Smooth muscle cell (in vitro differentiated cells): ENCODE measurements around the gene TRAK1. TPM values are rescaled to one million over a fixed set of nuclear protein-coding genes. Genes with fewer than 3 reads are reported as not detected.
A peak's percentile ranks its signal among the peaks of the same experiment; 100 is the strongest.

Experiments
- DNase-seq: peaks from one replicate; lab custom pipeline; 2025; ENCODE audit not compliant: unreplicated experiment; lab: John Stamatoyannopoulos, UW
- H2AFZ ChIP-seq: fragments of 200-600 bp; sonication (generic); 2 replicates; pipeline ENCODE4 v1.6.0; 2016; ENCODE audit warnings: antibody characterized with exemption, low read depth, mild to moderate bottlenecking
- H3F3A ChIP-seq: fragments of 200-600 bp; sonication (generic); 2 replicates; pipeline ENCODE4 v1.6.0; 2017; ENCODE audit warnings: antibody characterized with exemption, low read depth
- H3K27ac ChIP-seq: fragments of 200-600 bp; sonication (generic); 2 replicates; pipeline ENCODE4 v1.5.1; 2016; ENCODE audit warnings: low read depth, mild to moderate bottlenecking
- H3K27me3 ChIP-seq: fragments of 200-600 bp; sonication (generic); 2 replicates; pipeline ENCODE4 v1.6.1; 2016; ENCODE audit warnings: low read depth, mild to moderate bottlenecking
- H3K36me3 ChIP-seq: fragments of 200-600 bp; sonication (generic); 2 replicates; pipeline ENCODE4 v1.5.1; 2016; ENCODE audit warnings: low read depth
- H3K4me1 ChIP-seq: fragments of 200-600 bp; sonication (generic); 2 replicates; pipeline ENCODE4 v1.5.1; 2016; ENCODE audit warnings: low read depth
- H3K4me2 ChIP-seq: fragments of 200-600 bp; sonication (generic); 2 replicates; pipeline ENCODE4 v1.6.0; 2016; ENCODE audit warnings: mild to moderate bottlenecking
- H3K4me3 ChIP-seq: fragments of 200-600 bp; sonication (generic); 2 replicates; pipeline ENCODE4 v1.5.1; 2016; ENCODE audit warnings: mild to moderate bottlenecking
- H3K79me2 ChIP-seq: fragments of 200-600 bp; sonication (generic); 2 replicates; pipeline ENCODE4 v1.6.0; 2016; ENCODE audit warnings: low read depth, mild to moderate bottlenecking
- H3K9ac ChIP-seq: fragments of 200-600 bp; sonication (generic); 2 replicates; pipeline ENCODE4 v1.6.0; 2016; ENCODE audit warnings: low read depth
- H3K9me3 ChIP-seq: fragments of 200-600 bp; sonication (generic); replicated peaks from 2 replicates; pipeline ENCODE4 v1.5.1; 2016; ENCODE audit warnings: low read depth
- H4K20me1 ChIP-seq: fragments of 200-600 bp; sonication (generic); 2 replicates; pipeline ENCODE4 v1.6.0; 2016; ENCODE audit warnings: low read depth
- WGBS: methylation state at CpG from one replicate; pipeline ENCODE4 v1.1.7; 2016; ENCODE audit warnings: low lambda C conversion rate; 5-methylcytosine and 5-hydroxymethylcytosine counted together
- polyA plus RNA-seq: library from polyadenylated mRNA; unstranded; fragments of >200 nt; fragmentation: Nextera tagmentation; extraction: Ambion mirVana; gene quantifications from 2 replicates; pipeline ENCODE4 v1.2.1, GENCODE V29; 2016
- total RNA-seq: library from RNA; depleted of rRNA; stranded (reverse); fragments of >200 nt; gene quantifications from 2 replicates; pipeline ENCODE4 v1.2.3, GENCODE V29; 2014
- TF ChIP-seq, protein P1 (sequence below): fragments of 200-600 bp; sonication (generic); IDR thresholded peaks from 2 replicates; pipeline ENCODE4 v1.5.1; 2017; ENCODE audit warnings: borderline replicate concordance, mild to moderate bottlenecking, antibody characterized with exemption; ENCODE audit not compliant: insufficient read depth, poor library complexity, severe bottlenecking

TRAK1 gene
- total and polyA plus RNA-seq, 2 experiments from 2014 or later: 8.7 to 16.3 TPM

DNA sequence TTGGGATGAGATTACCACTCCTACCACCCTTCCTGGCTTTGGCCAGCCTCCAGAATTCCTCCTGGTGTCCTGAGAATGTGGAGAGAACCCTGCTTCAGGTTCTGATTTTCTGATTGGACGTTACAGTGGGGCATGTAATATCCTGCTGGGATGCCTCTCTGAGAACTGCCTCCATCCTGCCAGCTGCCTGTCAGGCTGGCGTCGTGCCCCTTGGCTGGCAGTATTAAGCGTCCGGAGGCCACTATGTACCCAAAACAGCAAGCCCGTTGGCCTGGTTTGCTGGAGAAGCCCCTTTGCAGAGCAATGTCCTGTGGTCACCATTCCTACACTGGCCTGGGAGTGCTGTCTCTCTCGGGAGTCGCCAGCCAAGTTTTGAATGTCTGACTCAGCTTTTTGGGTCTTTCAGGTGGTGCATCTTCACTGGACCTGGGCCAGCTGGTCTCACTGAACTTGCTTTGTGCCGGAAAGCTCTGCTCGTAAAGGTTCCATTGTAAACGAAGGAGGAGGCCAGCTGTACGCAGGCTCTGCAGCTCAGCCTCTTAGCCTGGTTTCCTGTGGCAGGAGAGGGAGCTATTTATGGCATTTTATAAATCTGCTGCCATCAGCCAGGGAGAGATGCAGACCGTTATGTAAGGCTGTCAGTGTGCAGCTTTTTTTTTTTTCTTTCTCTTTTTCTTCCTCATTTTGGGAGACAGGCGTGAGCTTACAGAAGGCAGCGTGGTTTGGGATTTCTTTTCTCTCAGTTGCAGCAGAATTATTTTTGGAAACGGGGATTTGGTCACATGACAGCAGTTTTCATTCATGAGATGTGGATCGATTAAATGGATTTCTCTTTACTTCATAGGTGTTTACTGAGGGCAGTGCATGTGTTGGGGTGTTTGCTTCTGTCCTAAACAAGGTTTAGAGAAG, 19.0 kb upstream of the TRAK1 start:
- Histone ChIP-seq H3K9me3 (no peaks in the 10 kb centered on the region), H2AFZ (no peak overlapping the region), H3K4me3 (peak overlapping the region; percentile 28), H3K79me2 (peaks cover 56% of the 10 kb centered on the region), H3K36me3 (no peaks in the 10 kb centered on the region), H3F3A (peaks cover 41% of the 10 kb centered on the region), H3K4me1 (peaks cover 18% of the 10 kb centered on the region), H3K27me3 (no peaks in the 10 kb centered on the region), H3K9ac (no peak overlapping the region), H3K4me2 (peak overlapping the region; percentile 80), H4K20me1 (no peaks in the 10 kb centered on the region), H3K27ac (peak overlapping the region; percentile 78)
- no peak for DNase-seq
- WGBS: 21% methylated on average over 17 of the region's 17 CpGs
- TF ChIP-seq, protein P1, sequence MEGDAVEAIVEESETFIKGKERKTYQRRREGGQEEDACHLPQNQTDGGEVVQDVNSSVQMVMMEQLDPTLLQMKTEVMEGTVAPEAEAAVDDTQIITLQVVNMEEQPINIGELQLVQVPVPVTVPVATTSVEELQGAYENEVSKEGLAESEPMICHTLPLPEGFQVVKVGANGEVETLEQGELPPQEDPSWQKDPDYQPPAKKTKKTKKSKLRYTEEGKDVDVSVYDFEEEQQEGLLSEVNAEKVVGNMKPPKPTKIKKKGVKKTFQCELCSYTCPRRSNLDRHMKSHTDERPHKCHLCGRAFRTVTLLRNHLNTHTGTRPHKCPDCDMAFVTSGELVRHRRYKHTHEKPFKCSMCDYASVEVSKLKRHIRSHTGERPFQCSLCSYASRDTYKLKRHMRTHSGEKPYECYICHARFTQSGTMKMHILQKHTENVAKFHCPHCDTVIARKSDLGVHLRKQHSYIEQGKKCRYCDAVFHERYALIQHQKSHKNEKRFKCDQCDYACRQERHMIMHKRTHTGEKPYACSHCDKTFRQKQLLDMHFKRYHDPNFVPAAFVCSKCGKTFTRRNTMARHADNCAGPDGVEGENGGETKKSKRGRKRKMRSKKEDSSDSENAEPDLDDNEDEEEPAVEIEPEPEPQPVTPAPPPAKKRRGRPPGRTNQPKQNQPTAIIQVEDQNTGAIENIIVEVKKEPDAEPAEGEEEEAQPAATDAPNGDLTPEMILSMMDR: no peak

DNA sequence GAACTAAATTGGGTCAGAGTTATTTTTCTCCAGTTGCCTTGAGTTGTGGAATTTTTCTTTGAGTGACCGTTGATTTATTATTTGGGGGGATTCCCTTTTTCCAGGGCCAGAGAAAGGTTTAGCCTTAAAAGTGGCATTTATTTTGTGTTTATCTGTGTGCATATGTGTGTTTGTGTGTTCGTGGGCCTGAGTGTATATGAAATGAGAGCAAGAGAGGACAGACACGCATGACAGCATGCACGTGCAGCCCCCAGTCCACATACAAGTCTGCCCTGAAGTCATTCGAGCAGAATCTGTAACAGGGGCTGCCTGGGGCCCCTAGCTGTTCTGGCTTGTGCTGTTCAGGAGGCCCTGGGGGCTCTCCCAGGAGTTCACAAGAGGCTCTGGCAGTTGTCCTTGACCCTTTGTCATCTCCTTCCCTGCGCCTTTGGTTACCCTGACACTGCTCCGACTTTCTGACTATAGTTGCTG, 18.3 kb upstream of the TRAK1 start:
- 55% methylated on average over 7 of the region's 7 CpGs for WGBS

DNA sequence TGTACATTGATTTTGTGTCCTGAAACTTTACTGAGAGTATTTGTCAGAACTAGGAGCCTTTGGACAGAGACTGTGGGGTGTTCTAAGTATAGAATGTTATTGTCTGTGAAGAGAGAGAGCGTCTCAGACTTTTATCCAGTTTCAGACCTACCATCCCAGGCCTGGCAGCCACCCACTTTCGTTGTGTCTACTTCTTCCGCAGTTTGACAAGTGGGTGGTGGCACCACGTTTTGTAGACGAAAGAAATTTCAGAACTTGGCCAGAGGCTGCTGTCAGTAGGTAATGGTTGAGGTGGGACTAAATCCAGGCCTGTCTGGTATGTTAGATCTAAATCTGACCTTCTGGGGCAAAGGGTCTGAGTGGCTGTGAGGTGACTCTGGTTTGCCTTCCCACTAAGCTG, 13.4 kb upstream of the TRAK1 start:
- no peaks in the 10 kb centered on the region for H3K9me3 ChIP-seq
- DNase-seq: no peak
- H3K27ac ChIP-seq: peak overlapping the region; percentile 23
- H3K4me3 ChIP-seq: no peak overlapping the region
- peaks cover 18% of the 10 kb centered on the region for H3K4me1 ChIP-seq
- H3K79me2 ChIP-seq: peaks cover 66% of the 10 kb centered on the region
- no peak overlapping the region for H2AFZ ChIP-seq
- no peak overlapping the region for H3K9ac ChIP-seq
- H4K20me1 ChIP-seq: peaks cover 7% of the 10 kb centered on the region
- 49% methylated on average over 5 of the region's 5 CpGs for WGBS
- H3K27me3 ChIP-seq: no peaks in the 10 kb centered on the region
- H3F3A ChIP-seq: peaks cover 20% of the 10 kb centered on the region
- TF ChIP-seq, protein P1: no peak
- no peaks in the 10 kb centered on the region for H3K36me3 ChIP-seq
- H3K4me2 ChIP-seq: no peak overlapping the region

More for the DNA sequence above, 18.3 kb upstream of the TRAK1 start:
- Histone ChIP-seq H3K27ac (peak overlapping the region; percentile 78), H2AFZ (no peak overlapping the region), H3K4me1 (peaks cover 17% of the 10 kb centered on the region), H3F3A (peaks cover 40% of the 10 kb centered on the region), H3K4me3 (no peak overlapping the region), H3K4me2 (peak overlapping the region; percentile 80), H4K20me1 (no peaks in the 10 kb centered on the region), H3K36me3 (no peaks in the 10 kb centered on the region), H3K79me2 (peaks cover 63% of the 10 kb centered on the region), H3K9ac (no peak overlapping the region), H3K9me3 (no peaks in the 10 kb centered on the region), H3K27me3 (no peaks in the 10 kb centered on the region)
- no peak for DNase-seq
- TF ChIP-seq, protein P1: no peak
